K562 (cell line): ENCODE measurements around the gene NTPCR. TPM values are rescaled to one million over a fixed set of nuclear protein-coding genes. Genes with fewer than 3 reads are reported as not detected.

ENCODE experiments used
- CCNT2 ChIP-seq: IDR thresholded peaks from 2 replicates; pipeline ENCODE4 v1.6.1; 2011; ENCODE audit warnings: borderline replicate concordance, low read depth, mild to moderate bottlenecking, moderate library complexity, mixed read lengths, low read length; ENCODE audit not compliant: insufficient read length; ENCODE audit errors: extremely low read depth
- DEAF1 ChIP-seq: fragments of 450-650 bp; formaldehyde crosslinking; IDR thresholded peaks from 2 replicates; pipeline ENCODE4 v1.4.0; 2020; ENCODE audit warnings: mild to moderate bottlenecking, moderate library complexity
- ELF2 ChIP-seq: fragments of 250-450 bp; sonication (Bioruptor Pico); IDR thresholded peaks from 2 replicates; pipeline ENCODE4 v1.5.0; 2021; ENCODE audit warnings: mild to moderate bottlenecking
- GMEB1 ChIP-seq: fragments of 250-450 bp; sonication (Bioruptor Pico); IDR thresholded peaks from 2 replicates; pipeline ENCODE4 v1.4.0; 2020; ENCODE audit warnings: mild to moderate bottlenecking
- HDAC3 ChIP-seq: fragments of 450-650 bp; IDR thresholded peaks from 2 replicates; pipeline ENCODE4 v1.6.1; 2018; ENCODE audit warnings: borderline replicate concordance, mild to moderate bottlenecking, moderate library complexity; ENCODE audit not compliant: partially characterized antibody
- LARP7 ChIP-seq: fragments of 450-650 bp; IDR thresholded peaks from 2 replicates; pipeline ENCODE4 v1.6.1; 2016
- RCOR1 ChIP-seq, 2 experiments: IDR thresholded peaks; 2 replicates each; pipeline ENCODE4 v1.6.1; 2012; ENCODE audit warnings: low read depth in 2 of 2, low read length in 2 of 2, borderline replicate concordance in 1 of 2, improper control_type of control experiment in 1 of 2
- SFPQ ChIP-seq: fragments of 200-400 bp; formaldehyde crosslinking; IDR thresholded peaks from 2 replicates; pipeline ENCODE4 v1.6.1; 2017; ENCODE audit warnings: mild to moderate bottlenecking, low read depth, low read length, moderate library complexity
- TFAM ChIP-seq: fragments of 250-450 bp; sonication (Bioruptor Pico); conservative IDR thresholded peaks from 2 replicates; pipeline ENCODE4 v1.5.0; 2021; ENCODE audit warnings: mild to moderate bottlenecking, moderate library complexity
- TRIM24 ChIP-seq, 2 experiments: fragments of 450-650 bp; IDR thresholded peaks; 2 replicates each; pipeline ENCODE4 v1.6.1; 2016
- ZBTB17 ChIP-seq: fragments of 450-650 bp; formaldehyde crosslinking; IDR thresholded peaks from 2 replicates; pipeline ENCODE4 v1.4.0; 2020; ENCODE audit warnings: mild to moderate bottlenecking
- ZFP1 ChIP-seq: fragments of 450-650 bp; formaldehyde crosslinking; IDR thresholded peaks from 2 replicates; pipeline ENCODE4 v1.4.0; 2020; ENCODE audit warnings: mild to moderate bottlenecking, mixed read lengths
- ZNF143 ChIP-seq: sonication (generic); formaldehyde crosslinking; IDR thresholded peaks from 2 replicates; pipeline ENCODE4 v1.9.0; 2022; ENCODE audit warnings: mild to moderate bottlenecking, missing genetic modification reagents
- ZNF184 ChIP-seq: sonication (generic); formaldehyde crosslinking; IDR thresholded peaks from 2 replicates; pipeline ENCODE4 v1.5.0; 2020; ENCODE audit warnings: missing genetic modification reagents
- polyA plus RNA-seq, 8 experiments: library from polyadenylated mRNA; depleted of rRNA in 4 of 8; stranded (reverse) in 5 of 8; unstranded in 3 of 8; fragments of >200 nt; fragmentation: Nextera tagmentation in 2 of 8; fragmentation: Illumina TruSeq in 1 of 8; extraction: Ambion mirVana in 2 of 8; extraction: Trizol in 1 of 8; gene quantifications; 2 replicates each; pipeline versions ENCODE4 v1.2.1 to v1.2.3, GENCODE V29; 2011 to 2014; ENCODE audit warnings: inconsistent platforms in 1 of 8, missing spikeins in 1 of 8
- total RNA-seq, 7 experiments: library from RNA; depleted of rRNA in 6 of 7; stranded (reverse); fragments of >200 nt in 6 of 7; fragmentation: Illumina TruSeq in 2 of 7; extraction: Trizol in 2 of 7; gene quantifications; 2 replicates each; pipeline versions ENCODE4 v1.2.1 to v1.2.3, GENCODE V29; 2011 to 2021; ENCODE audit warnings: low replicate concordance in 1 of 7
- TF ChIP-seq, protein P1 (sequence below): fragments of 450-650 bp; IDR thresholded peaks from one replicate; pipeline ENCODE4 v1.6.1; 2018; ENCODE audit warnings: mild to moderate bottlenecking, moderate library complexity; ENCODE audit not compliant: partially characterized antibody

The NTPCR gene
- total and polyA plus RNA-seq, 9 of the 15 experiments (the other 6 are each of a cell fraction or from before 2014, with no cell fraction given), result 19.3 to 105 (median 48.8) TPM

GRCh38 chr1:232938926-232939325 is 11.5 kb upstream of the NTPCR start (continued):
- no peak for TF ChIP-seq DEAF1 (CRISPR knock-in tag)
- no peak for TF ChIP-seq RCOR1 (IDR thresholded peaks at IDR 0.05; ENCODE audit: borderline replicate concordance in 1 of 2, low read depth in 2 of 2, low read length in 2 of 2)
- TF ChIP-seq GMEB1 (CRISPR knock-in tag), result peak; percentile 46; the same call in 1 of the 2 replicates
- TF ChIP-seq TRIM24 (IDR thresholded peaks at IDR 0.05), result no peak
- TF ChIP-seq ZFP1, result no peak
- 0 out of 2 replicates have a peak, but pooled peaks have one; percentile 22 for TF ChIP-seq ELF2
- no peak for TF ChIP-seq ZBTB17 (CRISPR knock-in tag)
- no peak for TF ChIP-seq TFAM (CRISPR knock-in tag)
- no peak for TF ChIP-seq ZNF143
- TF ChIP-seq ZNF184 (CRISPR knock-in tag), result no peak
- no peak for TF ChIP-seq LARP7
- TF ChIP-seq CCNT2, result no peak
- TF ChIP-seq SFPQ, result no peak
- TF ChIP-seq, protein P1, sequence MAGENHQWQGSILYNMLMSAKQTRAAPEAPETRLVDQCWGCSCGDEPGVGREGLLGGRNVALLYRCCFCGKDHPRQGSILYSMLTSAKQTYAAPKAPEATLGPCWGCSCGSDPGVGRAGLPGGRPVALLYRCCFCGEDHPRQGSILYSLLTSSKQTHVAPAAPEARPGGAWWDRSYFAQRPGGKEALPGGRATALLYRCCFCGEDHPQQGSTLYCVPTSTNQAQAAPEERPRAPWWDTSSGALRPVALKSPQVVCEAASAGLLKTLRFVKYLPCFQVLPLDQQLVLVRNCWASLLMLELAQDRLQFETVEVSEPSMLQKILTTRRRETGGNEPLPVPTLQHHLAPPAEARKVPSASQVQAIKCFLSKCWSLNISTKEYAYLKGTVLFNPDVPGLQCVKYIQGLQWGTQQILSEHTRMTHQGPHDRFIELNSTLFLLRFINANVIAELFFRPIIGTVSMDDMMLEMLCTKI, result no peak
- no peak for TF ChIP-seq HDAC3
